Endothelial cell of umbilical vein (primary cell): ENCODE measurements around the gene CD1D. TPM values are rescaled to one million over a fixed set of nuclear protein-coding genes. Genes with fewer than 3 reads are reported as not detected.

Experiments used
- BruUV-seq: library from RNA; stranded (reverse); fragments of 400-500 nt; replicated peaks from 2 replicates; lab custom pipeline; 2021; lab: Mats Ljungman, UMichigan
- CTCF ChIA-PET: fragments of 300-600, 350-600 bp; sonication (Branson Sonifier 250); formaldehyde crosslinking; loops from one replicate; lab custom pipeline; 2021; ENCODE audit warnings: antibody characterized with exemption, inconsistent platforms; lab: Charles Lee
- POLR2A ChIA-PET: fragments of 300-600, 350-600 bp; sonication (Branson Sonifier 250); formaldehyde crosslinking; loops from one replicate; lab custom pipeline; 2021; ENCODE audit warnings: antibody characterized with exemption, inconsistent platforms; lab: Charles Lee
- DNase-seq: peaks from one replicate; pipeline ENCODE4 v3.0.0-alpha.2; 2011; ENCODE audit warnings: low read depth, low spot score
- FAIRE-seq: peaks from 2 replicates; lab custom pipeline; 2011; peaks lifted over from hg19 to GRCh38; lab: Jason Lieb, UNC
- H2AFZ ChIP-seq: 2 replicates; pipeline ENCODE4 v1.6.0; 2012; ENCODE audit warnings: low read depth, low read length, control low read depth, inconsistent platforms
- H3K27ac ChIP-seq: 2 replicates; pipeline ENCODE4 v1.5.1; 2011; ENCODE audit warnings: low read depth, mild to moderate bottlenecking, control low read depth, low read length, moderate library complexity; ENCODE audit not compliant: insufficient read depth
- H3K27me3 ChIP-seq, 2 experiments: 2 replicates each; pipeline versions ENCODE4 v1.6.0 to v1.6.1; 2011; ENCODE audit warnings: low read length in 2 of 2, mixed read lengths in 1 of 2; ENCODE audit not compliant: control insufficient read depth in 2 of 2, insufficient read depth in 2 of 2
- H3K36me3 ChIP-seq, 2 experiments: 2 replicates in 1 of 2; 3 replicates in 1 of 2; pipeline ENCODE4 v1.5.1; 2011; ENCODE audit warnings: low read length in 2 of 2, mild to moderate bottlenecking in 1 of 2, moderate library complexity in 1 of 2; ENCODE audit not compliant: control insufficient read depth in 2 of 2, insufficient read depth in 2 of 2; ENCODE audit errors: extremely low read depth in 1 of 2
- H3K4me1 ChIP-seq: 3 replicates; pipeline ENCODE4 v1.5.1; 2011; ENCODE audit warnings: mild to moderate bottlenecking, low read length; ENCODE audit not compliant: control insufficient read depth, insufficient read depth; ENCODE audit errors: extremely low read depth
- H3K4me2 ChIP-seq: 2 replicates; pipeline ENCODE4 v1.6.1; 2011; ENCODE audit warnings: low read length, control low read depth, mixed read lengths; ENCODE audit not compliant: insufficient read depth
- H3K4me3 ChIP-seq, 3 experiments: fragments of 200-600 bp in 1 of 3; sonication (generic), shearing (Covaris generic) in 1 of 3; replicated peaks in 1 of 3; 2 replicates each; pipeline ENCODE4 v1.5.1; 2011 to 2016; ENCODE audit warnings: control low read depth in 3 of 3, low read length in 3 of 3, mild to moderate bottlenecking in 2 of 3, inconsistent platforms in 1 of 3, low read depth in 1 of 3, moderate library complexity in 1 of 3; ENCODE audit not compliant: insufficient read depth in 1 of 3
- H3K79me2 ChIP-seq: 2 replicates; pipeline ENCODE4 v1.6.0; 2012; ENCODE audit warnings: low read length, inconsistent platforms; ENCODE audit not compliant: control insufficient read depth, insufficient read depth
- H3K9ac ChIP-seq: replicated peaks from 2 replicates; pipeline ENCODE3; 2011; ENCODE audit warnings: low read length, control low read depth; ENCODE audit not compliant: insufficient read depth; ENCODE audit errors: extremely low read depth
- H3K9me1 ChIP-seq: replicated peaks from 3 replicates; pipeline ENCODE4 v1.6.0; 2011; ENCODE audit warnings: mild to moderate bottlenecking, low read length; ENCODE audit not compliant: control insufficient read depth, insufficient read depth; ENCODE audit errors: extremely low read depth
- H3K9me3 ChIP-seq: replicated peaks from 2 replicates; pipeline ENCODE4 v1.5.1; 2012; ENCODE audit warnings: low read length, inconsistent platforms; ENCODE audit not compliant: control insufficient read depth, insufficient read depth
- H4K20me1 ChIP-seq: replicated peaks from 2 replicates; pipeline ENCODE3; 2011; ENCODE audit warnings: mild to moderate bottlenecking, low read length; ENCODE audit not compliant: control insufficient read depth, insufficient read depth; ENCODE audit errors: extremely low read depth
- EZH2 ChIP-seq: IDR thresholded peaks from 2 replicates; pipeline ENCODE4 v1.6.1; 2012; ENCODE audit warnings: borderline replicate concordance, low read depth, mild to moderate bottlenecking, moderate library complexity, low read length, inconsistent platforms; ENCODE audit not compliant: severe bottlenecking
- FOS ChIP-seq: IDR thresholded peaks from 2 replicates; pipeline ENCODE4 v1.6.1; 2011; ENCODE audit warnings: mild to moderate bottlenecking, low read length, moderate library complexity, borderline replicate concordance; ENCODE audit not compliant: insufficient read depth
- GATA2 ChIP-seq: IDR thresholded peaks from 2 replicates; pipeline ENCODE4 v1.7.0; 2011; ENCODE audit warnings: low read depth, mild to moderate bottlenecking, moderate library complexity, mixed read lengths, low read length; ENCODE audit not compliant: insufficient read length, insufficient read depth
- JUN ChIP-seq: IDR thresholded peaks from 2 replicates; pipeline ENCODE4 v1.6.1; 2011; ENCODE audit warnings: borderline replicate concordance, low read depth; ENCODE audit not compliant: insufficient read length, insufficient read depth
- MYC ChIP-seq: IDR thresholded peaks from one replicate; pipeline ENCODE4 v1.6.1; 2011; ENCODE audit warnings: mild to moderate bottlenecking, low read depth, low read length
- POLR2A ChIP-seq: IDR thresholded peaks from 2 replicates; pipeline ENCODE4 v1.6.1; 2012; ENCODE audit warnings: low read depth, mild to moderate bottlenecking, control low read depth, low read length
- POLR2AphosphoS5 ChIP-seq: IDR thresholded peaks from 2 replicates; pipeline ENCODE4 v1.6.1; 2012; ENCODE audit warnings: low read depth, mild to moderate bottlenecking, control low read depth, low read length, moderate library complexity; ENCODE audit not compliant: insufficient read depth
- dilution Hi-C: fragments of 300-500 bp; cut with MboI; formaldehyde crosslinking; loops from one replicate; pipeline ENCODE4 v1.15.0; 2019; ENCODE audit warnings: low sequenced_read_pairs; ENCODE audit not compliant: extremely low pct_ligation_motif_present
- intact Hi-C: fragments of 100-400 bp; cut with micrococcal nuclease; formaldehyde crosslinking; loops from one replicate; pipeline ENCODE4 v1.10.0; 2022
- polyA plus RNA-seq, 4 experiments: library from polyadenylated mRNA; depleted of rRNA in 3 of 4; stranded (reverse) in 3 of 4; unstranded in 1 of 4; fragments of >200 nt; gene quantifications; 2 replicates each; pipeline versions ENCODE4 v1.2.1 to v1.2.3, GENCODE V29; 2011 to 2012; ENCODE audit warnings: missing spikeins in 1 of 4
- total RNA-seq: library from RNA; stranded (reverse); gene quantifications from 2 replicates; pipeline ENCODE4 v1.2.3, GENCODE V29; 2021
- TF ChIP-seq, protein P1 (sequence below): IDR thresholded peaks from 2 replicates; pipeline ENCODE4 v1.6.1; 2011; ENCODE audit not compliant: insufficient read depth, insufficient read length
- TF ChIP-seq, protein P2 (sequence below), 2 donors: IDR thresholded peaks; 1 replicate in 1 of 2; 2 replicates in 1 of 2; pipeline ENCODE4 v1.5.1; 2011; ENCODE audit warnings: low read length in 2 of 2, mild to moderate bottlenecking in 2 of 2, moderate library complexity in 2 of 2, control low read depth in 1 of 2, inconsistent platforms in 1 of 2, low read depth in 1 of 2; ENCODE audit not compliant: insufficient read depth in 1 of 2; ENCODE audit errors: extremely low read depth in 1 of 2

CD1D gene
- total and polyA plus RNA-seq, 2 donors (not counting 3 experiments of a cell fraction or from before 2014, with no cell fraction given) = not detected

DNA sequence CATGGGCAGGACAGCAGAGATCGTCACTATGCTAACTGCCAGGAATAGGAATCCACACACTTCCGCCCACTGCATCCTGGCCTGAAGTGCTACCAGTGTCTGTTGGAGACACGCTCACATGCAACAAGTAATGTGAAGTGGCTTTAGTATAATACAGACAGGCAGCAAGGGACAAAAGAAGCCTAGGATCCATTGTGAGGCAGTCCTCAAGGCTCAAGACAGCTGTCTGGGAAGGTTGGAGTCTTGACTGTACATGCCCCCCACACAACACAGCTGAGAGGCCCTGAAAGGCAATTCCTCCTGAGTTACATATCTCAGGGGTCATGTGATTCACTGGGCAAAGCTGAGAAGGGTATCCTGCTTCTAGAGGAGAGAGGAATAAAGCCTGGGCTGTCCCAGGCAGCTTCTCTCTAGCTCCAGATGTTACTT, 39.9 kb upstream of the CD1D start:
- TF ChIP-seq EZH2 (no peak), MYC (no peak), FOS (no peak), POLR2AphosphoS5 (no peak), GATA2 (no peak), POLR2A (no peak), JUN (no peak)
- TF ChIP-seq, protein P1, sequence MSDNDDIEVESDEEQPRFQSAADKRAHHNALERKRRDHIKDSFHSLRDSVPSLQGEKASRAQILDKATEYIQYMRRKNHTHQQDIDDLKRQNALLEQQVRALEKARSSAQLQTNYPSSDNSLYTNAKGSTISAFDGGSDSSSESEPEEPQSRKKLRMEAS = no peak
- TF ChIP-seq, protein P2, sequence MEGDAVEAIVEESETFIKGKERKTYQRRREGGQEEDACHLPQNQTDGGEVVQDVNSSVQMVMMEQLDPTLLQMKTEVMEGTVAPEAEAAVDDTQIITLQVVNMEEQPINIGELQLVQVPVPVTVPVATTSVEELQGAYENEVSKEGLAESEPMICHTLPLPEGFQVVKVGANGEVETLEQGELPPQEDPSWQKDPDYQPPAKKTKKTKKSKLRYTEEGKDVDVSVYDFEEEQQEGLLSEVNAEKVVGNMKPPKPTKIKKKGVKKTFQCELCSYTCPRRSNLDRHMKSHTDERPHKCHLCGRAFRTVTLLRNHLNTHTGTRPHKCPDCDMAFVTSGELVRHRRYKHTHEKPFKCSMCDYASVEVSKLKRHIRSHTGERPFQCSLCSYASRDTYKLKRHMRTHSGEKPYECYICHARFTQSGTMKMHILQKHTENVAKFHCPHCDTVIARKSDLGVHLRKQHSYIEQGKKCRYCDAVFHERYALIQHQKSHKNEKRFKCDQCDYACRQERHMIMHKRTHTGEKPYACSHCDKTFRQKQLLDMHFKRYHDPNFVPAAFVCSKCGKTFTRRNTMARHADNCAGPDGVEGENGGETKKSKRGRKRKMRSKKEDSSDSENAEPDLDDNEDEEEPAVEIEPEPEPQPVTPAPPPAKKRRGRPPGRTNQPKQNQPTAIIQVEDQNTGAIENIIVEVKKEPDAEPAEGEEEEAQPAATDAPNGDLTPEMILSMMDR (IDR thresholded peaks at IDR 0.05; ENCODE audit: extremely low read depth in 1 of 2, insufficient read depth in 1 of 2, low read depth in 1 of 2, low read length in 2 of 2) = no peak
- no peak overlapping the region for H3K4me2 ChIP-seq

More for the DNA sequence above, 39.9 kb upstream of the CD1D start:
- intact Hi-C loops (no loop called here), dilution Hi-C loops (no loop called here)
- Histone ChIP-seq H3K36me3 (no peaks in the 10 kb centered on the region), H4K20me1 (no peaks in the 10 kb centered on the region), H2AFZ (no peak overlapping the region), H3K4me3 (no peak overlapping the region), H3K27me3 (peaks cover 2 to 6% of the 10 kb centered on the region in 2 experiments), H3K79me2 (no peaks in the 10 kb centered on the region), H3K27ac (no peak overlapping the region), H3K9me3 (no peaks in the 10 kb centered on the region), H3K4me1 (no peaks in the 10 kb centered on the region), H3K9ac (no peak overlapping the region), H3K9me1 (no peaks in the 10 kb centered on the region)
- FAIRE-seq (no peak), DNase-seq (no peak)
- ChIA-PET POLR2A (no interaction called here), CTCF (interaction anchor here (0.7 kb wide), 1 partner anchor 16 kb away, joined by 3 read pairs; no protein-coding TSS in a partner anchor)
- BruUV-seq = no TSS peak
